ENCODE results near the gene SLC4A1.

- TF ChIP-seq CTCF (IDR thresholded peaks at IDR 0.05) (no peak), POLR2A (IDR thresholded peaks at IDR 0.05) (no peak)
Observed at GRCh38 chr17:44204441-44204882, 63.5 kb downstream of the SLC4A1 start.
